ENCODE data around the gene CYP51A1. TPM values are rescaled to one million over a fixed set of nuclear protein-coding genes. Genes with fewer than 3 reads are reported as not detected.
"Not testable (repeated sequence)": the region's sequence is repeated elsewhere in the genome, so short reads cannot be mapped to it uniquely, and the experiment has no call there.

CYP51A1 gene
- total RNA-seq, 3 donors from 2014 or later = 73.2 to 181 (median 133) TPM

- ATAC-seq = no peak
- H3K36me3 ChIP-seq (ENCODE audit: low read depth) = no peaks in the 10 kb centered on the region
- DNase-seq = no peak
- no peaks in the 10 kb centered on the region for H3K4me1 ChIP-seq (ENCODE audit: low read depth)
- no peaks in the 10 kb centered on the region for H3K9me3 ChIP-seq
- H3K4me3 ChIP-seq = no peak overlapping the region
- intact Hi-C loops (cut with DNase I, micrococcal nuclease) = no loop called here
- TF ChIP-seq, protein P1, sequence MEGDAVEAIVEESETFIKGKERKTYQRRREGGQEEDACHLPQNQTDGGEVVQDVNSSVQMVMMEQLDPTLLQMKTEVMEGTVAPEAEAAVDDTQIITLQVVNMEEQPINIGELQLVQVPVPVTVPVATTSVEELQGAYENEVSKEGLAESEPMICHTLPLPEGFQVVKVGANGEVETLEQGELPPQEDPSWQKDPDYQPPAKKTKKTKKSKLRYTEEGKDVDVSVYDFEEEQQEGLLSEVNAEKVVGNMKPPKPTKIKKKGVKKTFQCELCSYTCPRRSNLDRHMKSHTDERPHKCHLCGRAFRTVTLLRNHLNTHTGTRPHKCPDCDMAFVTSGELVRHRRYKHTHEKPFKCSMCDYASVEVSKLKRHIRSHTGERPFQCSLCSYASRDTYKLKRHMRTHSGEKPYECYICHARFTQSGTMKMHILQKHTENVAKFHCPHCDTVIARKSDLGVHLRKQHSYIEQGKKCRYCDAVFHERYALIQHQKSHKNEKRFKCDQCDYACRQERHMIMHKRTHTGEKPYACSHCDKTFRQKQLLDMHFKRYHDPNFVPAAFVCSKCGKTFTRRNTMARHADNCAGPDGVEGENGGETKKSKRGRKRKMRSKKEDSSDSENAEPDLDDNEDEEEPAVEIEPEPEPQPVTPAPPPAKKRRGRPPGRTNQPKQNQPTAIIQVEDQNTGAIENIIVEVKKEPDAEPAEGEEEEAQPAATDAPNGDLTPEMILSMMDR (IDR thresholded peaks at IDR 0.05) = no peak
Observed at GRCh38 chr7:92110857-92111256, 23.4 kb downstream of the CYP51A1 start.

- no peak for ATAC-seq
Observed at GRCh38 chr7:92108821-92109220, 25.5 kb downstream of the CYP51A1 start.

DNA sequence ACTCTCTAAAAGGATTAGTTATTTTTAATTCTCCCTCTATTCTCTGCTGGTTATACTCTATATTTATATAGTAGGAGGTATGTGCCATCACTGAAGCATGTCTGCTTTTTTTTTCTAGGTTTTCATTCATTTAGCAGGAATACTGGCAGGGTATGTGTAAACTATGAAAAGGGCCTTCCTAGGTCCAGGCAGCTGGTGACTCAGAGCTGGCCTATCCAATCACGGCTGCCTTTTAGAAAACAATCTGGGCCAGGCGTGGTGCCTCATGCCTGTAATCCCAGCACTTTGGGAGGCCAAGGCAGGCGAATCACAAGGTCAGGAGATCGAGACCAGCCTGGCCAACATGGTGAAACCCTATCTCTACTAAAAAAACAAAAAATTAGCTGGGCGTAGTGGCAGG, 31.4 kb downstream of the CYP51A1 start:
- H3K36me3 ChIP-seq (ENCODE audit: low read depth); H3K9me3 ChIP-seq; H3K4me1 ChIP-seq (ENCODE audit: low read depth); intact Hi-C loops (cut with DNase I, micrococcal nuclease); DNase-seq; ATAC-seq; H3K4me3 ChIP-seq: not testable (repeated sequence)

More at GRCh38 chr7:92108821-92109220, 25.5 kb downstream of the CYP51A1 start:
- intact Hi-C loops (cut with DNase I, micrococcal nuclease) = no loop called here
- no peak overlapping the region for H3K4me3 ChIP-seq
- no peaks in the 10 kb centered on the region for H3K9me3 ChIP-seq
- H3K36me3 ChIP-seq (ENCODE audit: low read depth) = no peaks in the 10 kb centered on the region
- DNase-seq = no peak
- TF ChIP-seq, protein P1 (IDR thresholded peaks at IDR 0.05) = no peak
- no peaks in the 10 kb centered on the region for H3K4me1 ChIP-seq (ENCODE audit: low read depth)

DNA sequence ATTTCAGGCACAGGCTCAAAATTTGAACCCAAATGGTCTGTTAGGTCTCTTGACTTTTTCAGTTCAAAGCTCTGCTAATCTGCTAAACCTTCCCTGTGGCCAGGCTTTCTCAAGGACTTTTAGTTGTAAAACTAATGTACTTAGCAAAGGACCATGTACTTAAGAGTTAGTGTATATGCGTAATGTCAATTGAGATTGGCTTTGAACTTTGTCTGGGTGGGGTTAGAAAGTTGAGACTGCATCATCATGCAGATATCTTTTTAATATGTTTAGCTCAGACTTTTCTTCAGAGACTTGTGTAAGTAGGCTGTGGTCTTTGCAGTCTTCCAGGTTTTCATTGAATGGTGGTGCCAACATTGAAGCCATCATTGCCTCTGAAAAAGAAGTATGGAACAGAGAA, 33.7 kb downstream of the CYP51A1 start:
- no peaks in the 10 kb centered on the region for H3K4me1 ChIP-seq (ENCODE audit: low read depth)
- ATAC-seq (peak; percentile 79), DNase-seq (no peak)
- no peak overlapping the region for H3K4me3 ChIP-seq
- H3K36me3 ChIP-seq (ENCODE audit: low read depth) = peaks cover 11% of the 10 kb centered on the region
- TF ChIP-seq, protein P1 (IDR thresholded peaks at IDR 0.05) = no peak
- no peaks in the 10 kb centered on the region for H3K9me3 ChIP-seq
- intact Hi-C loops (cut with DNase I, micrococcal nuclease) = no loop called here

GRCh38 chr7:92095380-92095779, 38.9 kb downstream of the CYP51A1 start:
- no peaks in the 10 kb centered on the region for H3K9me3 ChIP-seq
- intact Hi-C loops (cut with DNase I, micrococcal nuclease) = loop anchor here in 1 of 2 donors (10.0 kb wide), 1 partner anchor 119 kb away; no protein-coding TSS in a partner anchor
- no peak for DNase-seq
- TF ChIP-seq, protein P1 (IDR thresholded peaks at IDR 0.05) = no peak
- ATAC-seq = no peak
- peaks cover 11% of the 10 kb centered on the region for H3K36me3 ChIP-seq (ENCODE audit: low read depth)
- H3K4me3 ChIP-seq = no peak overlapping the region
- no peaks in the 10 kb centered on the region for H3K4me1 ChIP-seq (ENCODE audit: low read depth)

- DNase-seq (no peak), ATAC-seq (no peak)
- intact Hi-C loops (cut with DNase I, micrococcal nuclease) = loop anchor here in 1 of 2 donors (10.0 kb wide), 1 partner anchor 123 kb away; no protein-coding TSS in a partner anchor
- TF ChIP-seq, protein P1 (IDR thresholded peaks at IDR 0.05) = no peak
- Histone ChIP-seq H3K4me3 (no peak overlapping the region), H3K36me3 (ENCODE audit: low read depth) (peaks cover 29% of the 10 kb centered on the region), H3K9me3 (no peaks in the 10 kb centered on the region), H3K4me1 (ENCODE audit: low read depth) (no peaks in the 10 kb centered on the region)
Observed at GRCh38 chr7:92092210-92092609, 42.1 kb downstream of the CYP51A1 start.

All from mucosa of descending colon (tissue), 3 donors.